Stimulated activated naive CD8-positive, alpha-beta T cell treated with anti-CD3 and anti-CD28 coated beads, Interleukin-15, amount 100 ng/mL, for 72 hours (primary cell): Measurements from ENCODE around the gene CYB5R4.
A peak's percentile ranks its signal among the peaks of the same experiment; 100 is the strongest.
"Not testable (repeated sequence)": the region's sequence is repeated elsewhere in the genome, so short reads cannot be mapped to it uniquely, and the experiment has no call there.

ENCODE experiments used
- ATAC-seq: fragments of 150-1000 bp; cut with Tn5 transposase; 2 replicates; pipeline ENCODE4 v1.10.0; 2021; ENCODE audit warnings: mild to moderate bottlenecking, moderate library complexity
- DNase-seq, 2 donors: peaks; one replicate each; pipeline ENCODE4 v3.0.0; 2021 to 2022
- H3K27ac Mint-ChIP-seq, 2 donors: one replicate each; pipeline ENCODE4 v1.8.0; 2022; ENCODE audit warnings: mild to moderate bottlenecking in 2 of 2, mixed read lengths in 2 of 2, moderate library complexity in 2 of 2
- H3K27me3 Mint-ChIP-seq: one replicate; pipeline ENCODE4 v1.8.0; 2022; ENCODE audit warnings: mixed read lengths
- H3K4me1 Mint-ChIP-seq: one replicate; pipeline ENCODE4 v1.8.0; 2022; ENCODE audit warnings: mild to moderate bottlenecking, mixed read lengths
- H3K4me3 Mint-ChIP-seq, 2 donors: one replicate each; pipeline ENCODE4 v1.8.0; 2022; ENCODE audit warnings: mild to moderate bottlenecking in 2 of 2, mixed read lengths in 2 of 2, moderate library complexity in 1 of 2
- H3K9me3 Mint-ChIP-seq, 2 donors: one replicate each; pipeline ENCODE4 v1.8.0; 2022; ENCODE audit warnings: mixed read lengths in 2 of 2

The CYB5R4 gene

DNA sequence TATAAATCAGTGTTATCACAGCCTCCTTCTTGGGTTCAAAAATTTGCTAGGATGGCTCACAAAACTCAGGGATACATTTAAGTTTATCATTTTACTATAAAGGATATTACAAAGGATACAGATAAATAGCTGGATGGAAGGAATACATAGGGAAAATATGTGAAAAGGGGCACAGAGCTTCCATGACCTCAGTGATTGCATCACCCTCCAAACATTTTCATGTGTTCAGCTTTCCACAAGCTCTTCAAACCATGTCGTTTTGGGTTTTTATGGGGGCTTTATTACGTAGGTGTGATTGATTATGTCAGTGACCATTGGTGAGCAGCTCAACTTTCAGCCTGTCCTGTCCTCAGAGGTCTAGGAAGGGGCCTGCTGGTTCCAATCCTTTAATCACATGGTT is 68.0 kb downstream of the CYB5R4 start:
- Mint-ChIP-seq H3K27ac (no peak overlapping the region), H3K4me1 (no peaks in the 10 kb centered on the region), H3K4me3 (no peak overlapping the region), H3K9me3 (no peaks in the 10 kb centered on the region), H3K27me3 (no peaks in the 10 kb centered on the region)
- no peak for ATAC-seq
- no peak for DNase-seq

DNA sequence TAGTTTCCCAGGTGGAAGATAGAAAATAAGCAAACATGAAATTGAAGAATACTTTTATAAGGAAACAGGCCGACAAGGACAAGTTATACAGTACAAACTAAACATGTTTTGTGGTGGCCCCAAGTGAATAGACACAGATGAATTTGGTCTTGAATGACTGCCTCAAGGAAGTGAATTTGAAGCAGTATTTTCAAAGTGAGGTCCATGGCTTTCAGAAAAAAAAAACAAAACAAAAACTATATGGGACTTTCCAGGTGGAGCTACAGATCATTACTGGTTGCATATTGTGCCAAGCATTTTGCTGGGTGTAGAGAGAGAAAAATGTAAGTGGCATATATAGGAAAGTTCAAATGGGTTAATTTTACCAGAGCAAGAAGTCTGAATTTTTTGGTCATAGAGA is 68.8 kb downstream of the CYB5R4 start:
- no peak overlapping the region for H3K4me3 Mint-ChIP-seq
- ATAC-seq = no peak
- H3K27me3 Mint-ChIP-seq = no peaks in the 10 kb centered on the region
- no peak for DNase-seq
- H3K9me3 Mint-ChIP-seq = no peaks in the 10 kb centered on the region
- no peaks in the 10 kb centered on the region for H3K4me1 Mint-ChIP-seq
- no peak overlapping the region for H3K27ac Mint-ChIP-seq

DNA sequence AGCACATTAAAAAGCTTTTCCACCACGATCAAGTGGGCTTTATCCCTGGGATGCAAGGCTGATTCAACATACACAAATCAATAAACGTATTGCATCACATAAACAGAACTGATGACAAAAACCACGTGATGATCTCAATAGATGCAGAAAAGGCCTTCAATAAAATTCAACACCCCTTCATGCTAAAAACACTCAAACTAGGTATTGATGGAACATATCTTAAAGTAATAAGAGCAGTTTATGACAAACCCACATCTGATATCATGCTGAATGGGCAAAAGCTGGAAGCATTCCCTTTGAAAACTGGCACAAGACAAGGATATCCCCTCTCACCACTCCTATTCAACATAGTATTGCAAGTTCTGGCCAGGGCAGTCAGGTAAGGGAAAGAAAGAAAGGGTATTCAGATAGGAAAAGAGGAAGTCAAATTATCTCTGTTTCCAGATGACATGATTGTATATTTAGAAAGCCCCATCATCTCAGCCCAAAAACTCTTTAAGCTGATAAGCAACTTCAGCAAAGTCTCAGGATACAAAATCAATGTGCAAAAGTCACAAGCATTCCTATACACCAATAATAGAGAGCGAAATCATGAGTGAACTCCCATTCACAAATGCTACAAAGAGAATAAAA is 86.8 kb downstream of the CYB5R4 start:
- ATAC-seq, H3K27me3 Mint-ChIP-seq, H3K27ac Mint-ChIP-seq, DNase-seq, H3K4me3 Mint-ChIP-seq, H3K4me1 Mint-ChIP-seq: not testable (repeated sequence)
- peaks cover 36 to 48% of the 10 kb centered on the region in 2 donors for H3K9me3 Mint-ChIP-seq

DNA sequence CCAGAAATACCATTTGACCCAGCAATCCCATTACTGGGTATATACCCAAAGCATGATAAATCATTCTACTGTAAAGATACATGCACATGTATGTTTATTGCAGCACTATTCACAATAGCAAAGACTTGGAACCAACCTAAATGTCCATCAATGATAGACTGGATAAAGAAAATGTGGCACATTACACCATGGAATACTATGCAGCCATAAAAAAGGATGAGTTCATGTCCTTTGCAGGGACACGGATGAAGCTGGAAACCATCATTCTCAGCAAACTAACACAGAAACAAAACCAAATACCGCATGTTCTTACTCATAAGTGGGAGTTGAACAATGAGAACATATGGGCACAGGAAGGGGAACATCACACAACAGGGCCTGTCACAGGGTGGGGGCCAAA is 88.5 kb downstream of the CYB5R4 start:
- H3K4me1 Mint-ChIP-seq, H3K4me3 Mint-ChIP-seq: not testable (repeated sequence)

DNA sequence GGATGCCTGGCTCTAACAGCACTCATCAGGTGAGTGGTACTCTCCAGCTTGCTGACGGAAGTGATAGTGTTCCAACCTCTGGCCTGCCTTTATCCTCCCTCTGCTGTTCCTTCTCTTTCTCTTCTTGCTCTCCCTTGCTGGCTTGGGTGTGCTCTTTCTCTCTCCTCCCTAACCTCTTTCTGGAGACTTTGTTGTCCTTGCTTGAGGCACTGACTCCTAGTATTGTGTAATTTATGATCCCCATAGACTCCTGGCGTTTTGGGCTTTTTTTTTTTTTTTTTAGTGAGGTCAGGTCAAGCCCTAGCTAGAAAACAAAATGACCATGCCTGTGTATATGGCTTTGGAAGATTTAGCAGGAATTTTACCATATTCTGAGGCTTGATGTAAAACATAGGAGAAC is 89.4 kb downstream of the CYB5R4 start:
- peaks cover 31 to 42% of the 10 kb centered on the region in 2 donors for H3K9me3 Mint-ChIP-seq
- no peaks in the 10 kb centered on the region for H3K27me3 Mint-ChIP-seq
- ATAC-seq = no peak
- H3K27ac Mint-ChIP-seq = no peak overlapping the region
- H3K4me3 Mint-ChIP-seq = no peak overlapping the region
- no peaks in the 10 kb centered on the region for H3K4me1 Mint-ChIP-seq
- no peak for DNase-seq

More for the DNA sequence above, 88.5 kb downstream of the CYB5R4 start:
- not testable (repeated sequence) for H3K27ac Mint-ChIP-seq, DNase-seq, ATAC-seq, H3K27me3 Mint-ChIP-seq
- peaks cover 36 to 48% of the 10 kb centered on the region in 2 donors for H3K9me3 Mint-ChIP-seq

DNA sequence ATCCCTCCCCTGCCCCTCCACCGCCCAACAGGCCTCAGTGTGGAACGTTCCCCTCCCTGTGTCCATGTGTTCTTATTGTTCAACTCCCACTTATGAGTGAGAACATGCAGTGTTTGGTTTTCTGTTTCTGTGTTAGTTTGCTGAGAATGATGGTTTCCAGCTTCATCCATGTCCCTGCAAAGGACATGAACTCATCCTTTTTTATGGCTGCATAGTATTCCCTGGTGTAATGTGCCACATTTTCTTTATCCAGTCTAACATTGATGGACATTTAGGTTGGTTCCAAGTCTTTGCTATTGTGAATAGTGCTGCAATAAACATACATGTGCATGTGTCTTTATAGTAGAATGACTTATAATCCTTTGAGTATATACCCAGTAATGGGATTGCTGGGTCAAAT is 91.9 kb downstream of the CYB5R4 start:
- not testable (repeated sequence) for H3K4me1 Mint-ChIP-seq, ATAC-seq, H3K27me3 Mint-ChIP-seq, H3K27ac Mint-ChIP-seq, H3K4me3 Mint-ChIP-seq, DNase-seq
- peaks cover 11 to 16% of the 10 kb centered on the region in 2 donors for H3K9me3 Mint-ChIP-seq

DNA sequence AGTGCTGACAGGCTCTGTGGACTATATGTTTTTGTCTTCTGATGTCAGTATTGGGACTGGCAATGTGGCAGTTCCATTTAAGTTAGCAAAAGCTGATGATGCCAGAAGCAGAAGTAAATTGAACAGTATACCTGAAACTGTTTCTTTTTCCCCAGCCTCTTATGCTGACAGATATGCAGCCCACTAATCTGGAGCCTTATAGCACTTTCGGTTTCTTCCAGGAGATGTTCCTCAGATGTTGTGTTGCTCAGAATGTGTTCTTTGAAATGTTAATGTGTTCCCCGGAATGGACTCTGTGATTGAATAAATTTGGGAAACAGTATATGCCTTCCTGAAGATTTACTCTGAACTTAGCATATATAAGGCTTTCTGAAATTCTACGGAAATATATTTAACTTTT is 93.3 kb downstream of the CYB5R4 start:
- Mint-ChIP-seq H3K27me3 (no peaks in the 10 kb centered on the region), H3K4me1 (no peaks in the 10 kb centered on the region), H3K27ac (no peak overlapping the region), H3K4me3 (no peak overlapping the region), H3K9me3 (peaks cover 0 to 3% of the 10 kb centered on the region in 2 donors)
- DNase-seq (no peak), ATAC-seq (no peak)

DNA sequence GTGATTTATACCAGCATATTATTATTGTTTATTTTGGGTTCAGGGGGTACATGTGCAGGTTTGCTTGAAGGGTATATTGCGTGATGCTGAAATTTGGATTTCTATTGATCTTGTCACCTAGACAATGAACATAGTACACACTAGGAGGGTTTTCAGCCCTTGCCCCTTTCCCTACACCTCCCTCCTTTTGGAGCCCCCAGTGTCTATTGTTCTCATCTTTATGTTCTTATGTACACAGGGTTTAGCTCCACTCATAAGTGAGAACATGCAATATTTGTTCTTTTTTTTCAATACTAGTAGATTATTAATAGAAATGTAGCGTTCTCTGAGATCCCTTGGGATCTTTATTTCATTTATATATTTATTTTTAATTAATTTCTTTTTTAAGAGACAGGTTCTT is 94.9 kb downstream of the CYB5R4 start:
- H3K4me3 Mint-ChIP-seq = no peak overlapping the region
- no peak for ATAC-seq
- H3K4me1 Mint-ChIP-seq = no peaks in the 10 kb centered on the region
- H3K27me3 Mint-ChIP-seq = no peaks in the 10 kb centered on the region
- DNase-seq = no peak
- peak overlapping the region in 1 of 2 donors; percentile 27 for H3K27ac Mint-ChIP-seq
- peaks cover 0 to 4% of the 10 kb centered on the region in 2 donors for H3K9me3 Mint-ChIP-seq

DNA sequence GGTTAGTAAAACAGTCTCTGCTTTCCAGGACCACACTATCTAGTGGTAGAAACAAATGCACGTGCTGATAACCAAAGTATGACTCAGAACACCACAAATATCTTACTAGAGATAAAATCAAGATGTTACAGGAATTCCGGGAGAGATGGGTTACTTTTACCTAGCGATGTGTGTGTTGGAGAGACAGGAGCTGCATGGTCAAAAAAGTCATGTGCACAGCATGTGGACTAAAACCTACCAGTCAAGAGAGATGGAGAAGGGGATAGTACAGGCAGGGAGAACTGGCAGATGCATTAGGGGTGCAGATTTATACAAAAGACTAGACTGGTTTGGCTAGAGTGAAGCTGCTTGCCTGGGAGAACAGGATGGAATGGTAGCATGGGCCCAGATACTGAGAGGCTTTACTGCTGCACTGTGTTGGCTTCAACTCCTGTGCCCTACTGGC is 98.8 kb downstream of the CYB5R4 start:
- no peak for DNase-seq
- Mint-ChIP-seq H3K27ac (no peak overlapping the region), H3K4me3 (no peak overlapping the region), H3K27me3 (no peaks in the 10 kb centered on the region), H3K9me3 (peaks cover 9 to 20% of the 10 kb centered on the region in 2 donors), H3K4me1 (no peaks in the 10 kb centered on the region)
- no peak for ATAC-seq

DNA sequence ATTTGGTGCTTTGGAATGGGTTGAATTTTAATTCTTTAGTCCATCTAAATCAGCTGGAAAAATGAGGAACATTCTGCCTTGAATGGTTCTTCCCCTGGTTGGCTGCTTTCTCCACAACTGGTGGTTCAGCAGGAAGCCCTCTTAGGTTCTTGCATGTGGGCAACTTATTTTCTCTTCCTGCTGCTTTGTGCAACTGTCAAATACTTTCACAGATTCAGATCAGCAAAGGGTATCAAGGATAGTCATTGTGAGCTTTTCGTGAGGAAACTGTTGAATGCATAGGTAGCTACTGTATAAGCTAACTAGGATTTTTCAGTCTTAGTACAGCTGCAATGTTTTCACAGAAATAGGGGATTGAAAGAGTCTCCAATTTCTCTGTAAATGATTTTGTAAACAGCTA is 101.2 kb downstream of the CYB5R4 start:
- ATAC-seq (no peak), DNase-seq (no peak)
- no peak overlapping the region for H3K27ac Mint-ChIP-seq
- no peaks in the 10 kb centered on the region for H3K4me1 Mint-ChIP-seq
- no peak overlapping the region for H3K4me3 Mint-ChIP-seq
- H3K9me3 Mint-ChIP-seq = peaks cover 24 to 40% of the 10 kb centered on the region in 2 donors
- no peaks in the 10 kb centered on the region for H3K27me3 Mint-ChIP-seq

DNA sequence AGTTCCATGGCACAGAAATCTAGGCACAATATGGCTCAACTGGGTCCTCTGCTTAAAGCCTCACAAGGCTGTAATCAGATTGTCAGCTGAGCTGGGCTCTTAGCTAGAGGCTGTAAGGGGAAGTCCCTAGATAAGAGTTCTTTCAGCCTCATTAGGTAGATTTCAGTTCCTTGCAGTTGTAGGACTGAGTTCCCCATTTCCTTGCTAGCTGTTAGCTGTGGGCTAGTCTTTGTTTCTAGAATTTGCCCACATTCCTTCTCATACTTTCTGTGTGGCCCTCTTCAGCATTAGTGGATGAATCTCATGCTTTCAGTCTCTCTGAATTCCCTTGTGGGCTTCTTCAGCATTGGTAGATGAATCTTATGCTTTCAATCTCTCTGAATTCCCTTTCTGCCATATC is 103.1 kb downstream of the CYB5R4 start:
- no peak for DNase-seq
- Mint-ChIP-seq H3K27ac (peak overlapping the region in 1 of 2 donors; percentile 65), H3K9me3 (peaks cover 29 to 55% of the 10 kb centered on the region in 2 donors), H3K27me3 (no peaks in the 10 kb centered on the region), H3K4me3 (no peak overlapping the region), H3K4me1 (no peaks in the 10 kb centered on the region)
- ATAC-seq = no peak

DNA sequence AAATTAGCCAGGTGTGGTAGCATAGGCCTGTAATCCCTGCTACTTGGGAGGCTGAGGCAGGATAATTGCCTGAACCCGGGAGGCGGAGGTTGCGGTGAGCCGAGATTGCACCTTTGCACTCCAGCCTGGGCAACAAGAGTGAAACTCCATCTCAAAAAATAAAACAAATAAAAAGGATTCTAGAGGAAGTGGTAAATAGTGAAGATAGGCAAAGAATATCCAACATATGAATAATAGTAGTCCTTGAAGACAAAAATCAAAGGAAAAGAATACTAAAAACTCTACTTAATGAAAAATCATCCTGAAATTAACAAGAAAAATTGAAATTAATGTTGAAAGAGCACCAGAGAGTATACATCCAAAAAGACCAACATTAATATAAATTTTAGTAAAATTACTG is 107.0 kb downstream of the CYB5R4 start:
- Mint-ChIP-seq H3K27me3 (no peaks in the 10 kb centered on the region), H3K4me1 (no peaks in the 10 kb centered on the region), H3K4me3 (no peak overlapping the region), H3K27ac (no peak overlapping the region), H3K9me3 (peaks cover 37 to 75% of the 10 kb centered on the region in 2 donors)
- no peak for ATAC-seq
- DNase-seq = no peak

DNA sequence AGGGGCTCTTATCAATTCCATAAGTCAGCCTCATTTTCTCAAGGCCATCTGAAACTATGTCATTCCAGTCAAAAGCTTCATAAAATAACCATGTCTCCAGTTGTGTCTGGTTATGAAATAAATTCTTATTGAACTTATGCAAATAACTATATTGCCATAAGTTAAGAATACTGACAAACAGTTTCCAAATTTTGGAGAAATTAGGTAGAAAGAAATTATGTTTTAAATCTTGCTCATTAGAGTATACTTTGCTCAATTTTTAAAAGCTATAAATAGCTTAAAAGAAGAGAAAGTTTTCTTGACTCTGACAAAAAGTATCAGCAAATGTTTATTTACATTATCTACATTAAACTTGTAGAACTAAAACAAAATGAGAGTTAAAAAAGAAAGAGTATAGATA is 111.1 kb downstream of the CYB5R4 start:
- no peak for DNase-seq
- no peak overlapping the region for H3K27ac Mint-ChIP-seq
- H3K4me3 Mint-ChIP-seq = no peak overlapping the region
- no peak for ATAC-seq
- peaks cover 18 to 39% of the 10 kb centered on the region in 2 donors for H3K9me3 Mint-ChIP-seq
- no peaks in the 10 kb centered on the region for H3K4me1 Mint-ChIP-seq
- no peaks in the 10 kb centered on the region for H3K27me3 Mint-ChIP-seq

DNA sequence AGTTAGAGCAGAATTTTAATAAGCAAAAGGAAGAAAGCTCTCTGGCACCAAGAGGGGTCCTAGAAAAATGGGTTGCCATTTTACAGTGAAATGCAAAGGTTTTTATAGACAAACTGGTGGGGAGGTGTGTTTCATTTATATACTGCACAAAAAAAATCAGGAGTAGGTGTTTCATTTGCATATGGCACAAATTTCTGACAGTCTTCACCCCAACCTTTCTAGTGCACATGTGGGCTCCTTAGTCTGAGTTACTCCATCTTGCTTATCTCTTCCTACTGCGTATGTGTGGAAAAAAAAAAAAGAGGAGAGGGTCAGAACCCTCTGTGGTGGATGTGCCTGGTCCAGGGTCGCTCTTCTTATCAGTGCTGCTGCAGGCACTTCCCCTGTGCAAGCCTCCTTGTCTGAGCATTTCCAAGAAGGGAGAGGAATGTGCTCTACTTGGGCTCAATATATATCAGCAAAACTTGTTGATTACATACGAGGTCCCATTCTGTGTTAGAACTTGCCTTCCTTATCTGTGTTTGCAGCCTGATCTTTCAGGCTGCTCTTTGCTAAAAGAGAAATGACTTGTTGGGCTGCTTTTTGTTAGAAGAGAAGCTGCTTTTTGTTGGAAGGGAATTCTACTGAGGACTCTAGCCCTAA is 115.0 kb downstream of the CYB5R4 start:
- ATAC-seq = no peak
- Mint-ChIP-seq H3K4me1 (no peaks in the 10 kb centered on the region), H3K9me3 (peaks cover 4 to 7% of the 10 kb centered on the region in 2 donors), H3K4me3 (no peak overlapping the region), H3K27ac (no peak overlapping the region), H3K27me3 (no peaks in the 10 kb centered on the region)
- DNase-seq = no peak

DNA sequence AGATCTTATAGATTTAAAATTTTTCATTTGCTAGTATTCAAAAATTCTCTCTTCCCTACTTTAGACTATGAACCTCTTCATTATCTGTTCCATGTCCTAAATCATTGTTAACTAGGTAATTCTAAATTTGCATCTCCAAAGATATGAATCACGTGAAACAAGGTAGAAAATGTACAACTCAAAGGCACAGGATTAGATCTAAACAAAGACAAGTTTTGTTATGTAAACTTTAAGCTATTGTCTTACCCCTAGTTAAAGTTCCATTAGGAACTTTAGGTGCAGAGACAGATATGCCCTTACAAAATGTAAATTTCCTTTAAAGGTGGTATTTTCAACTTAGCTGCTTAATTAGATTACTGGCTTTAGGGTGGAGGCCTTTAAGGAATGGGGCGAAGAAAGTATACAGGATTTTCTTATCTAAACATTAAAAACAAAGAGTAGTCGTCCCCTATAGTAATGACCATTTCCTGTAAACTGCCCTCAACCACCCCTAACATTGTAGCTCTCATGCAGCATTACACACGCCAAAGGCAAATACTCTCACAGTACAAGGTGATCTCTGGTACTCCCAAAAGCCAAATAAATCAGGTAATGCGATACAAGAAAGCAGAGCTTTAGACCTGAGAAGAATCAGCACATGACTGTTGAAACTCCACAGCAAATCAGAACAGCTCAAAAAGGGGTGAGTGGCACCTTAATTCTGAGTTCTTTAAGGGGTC is 116.7 kb downstream of the CYB5R4 start:
- no peak for DNase-seq
- no peaks in the 10 kb centered on the region for H3K4me1 Mint-ChIP-seq
- no peak overlapping the region for H3K4me3 Mint-ChIP-seq
- H3K27ac Mint-ChIP-seq = peak overlapping the region in 1 of 2 donors; percentile 6
- peaks cover 0 to 4% of the 10 kb centered on the region in 2 donors for H3K9me3 Mint-ChIP-seq
- ATAC-seq = no peak
- no peaks in the 10 kb centered on the region for H3K27me3 Mint-ChIP-seq

DNA sequence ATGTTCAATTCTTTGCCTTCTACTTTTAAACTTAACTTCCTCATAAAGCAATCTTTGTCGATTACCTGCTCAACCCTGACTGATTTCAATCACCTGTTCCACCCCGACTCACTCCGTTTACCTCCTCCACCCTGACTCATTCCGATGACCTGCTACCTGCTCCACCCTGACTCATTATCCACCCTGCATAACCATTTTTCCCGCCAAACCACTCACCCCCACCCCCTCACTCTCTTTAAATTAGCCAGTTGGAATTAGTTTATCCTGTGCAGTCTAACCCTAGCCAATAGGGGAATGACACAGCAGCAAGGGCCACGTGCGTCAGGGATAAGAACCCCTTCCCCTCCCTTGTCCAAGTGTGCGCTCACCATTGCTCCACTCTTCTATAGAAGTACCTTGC is 117.4 kb downstream of the CYB5R4 start:
- Mint-ChIP-seq H3K27ac (no peak overlapping the region), H3K27me3 (no peaks in the 10 kb centered on the region), H3K9me3 (peaks cover 0 to 4% of the 10 kb centered on the region in 2 donors), H3K4me3 (no peak overlapping the region), H3K4me1 (no peaks in the 10 kb centered on the region)
- ATAC-seq (no peak), DNase-seq (no peak)
